HG03135 (cell line): ENCODE measurements around the gene USP32.
"Not testable (repeated sequence)": the region's sequence is repeated elsewhere in the genome, so short reads cannot be mapped to it uniquely, and the experiment has no call there.

ENCODE experiments used
- ATAC-seq: cut with Tn5 transposase; IDR thresholded peaks from one replicate; pipeline ENCODE4 v1.9.1; 2021; ENCODE audit warnings: mild to moderate bottlenecking, moderate library complexity; ENCODE audit not compliant: unreplicated experiment

USP32 gene

GRCh38 chr17:60412701-60413100, 20.8 kb upstream of the USP32 start:
- no peak for ATAC-seq

GRCh38 chr17:60410001-60410400, 18.1 kb upstream of the USP32 start:
- ATAC-seq, result no peak

GRCh38 chr17:60406887-60407286, 15.0 kb upstream of the USP32 start:
- no peak for ATAC-seq

- ATAC-seq, result no peak
These were observed 12.0 kb upstream of the USP32 start for GRCh38 chr17:60403962-60404361.

- ATAC-seq, result no peak
These were observed 11.5 kb upstream of the USP32 start for GRCh38 chr17:60403523-60403810.

- ATAC-seq, result no peak
These were observed 9.9 kb upstream of the USP32 start for GRCh38 chr17:60401819-60402218.

GRCh38 chr17:60398227-60398959, 6.5 kb upstream of the USP32 start:
- peak; percentile 51 for ATAC-seq

GRCh38 chr17:60396412-60396811, 4.5 kb upstream of the USP32 start:
- no peak for ATAC-seq

- ATAC-seq, result no peak
These were observed 3.7 kb upstream of the USP32 start for GRCh38 chr17:60395508-60396065.

- no peak for ATAC-seq
These were observed 2.1 kb upstream of the USP32 start for GRCh38 chr17:60393840-60394723.

- ATAC-seq, result no peak
These were observed 1.1 kb upstream of the USP32 start for GRCh38 chr17:60392845-60393702.

GRCh38 chr17:60391471-60392041, 377 bp downstream of the USP32 start:
- peak; percentile 25 for ATAC-seq

- ATAC-seq, result no peak
These were observed 935 bp downstream of the USP32 start for GRCh38 chr17:60390925-60391470.

- ATAC-seq, result no peak
These were observed 1.7 kb downstream of the USP32 start for GRCh38 chr17:60390186-60390585.

- no peak for ATAC-seq
These were observed 3.2 kb downstream of the USP32 start for GRCh38 chr17:60388742-60389141.

GRCh38 chr17:60387666-60388065, 4.3 kb downstream of the USP32 start:
- ATAC-seq, result no peak

- ATAC-seq, result no peak
These were observed 5.5 kb downstream of the USP32 start for GRCh38 chr17:60386147-60387058.

- not testable (repeated sequence) for ATAC-seq
These were observed 7.0 kb downstream of the USP32 start for GRCh38 chr17:60384921-60385320.

- no peak for ATAC-seq
These were observed 8.6 kb downstream of the USP32 start for GRCh38 chr17:60383379-60383778.
